H1 (cell line): Measurements from ENCODE around the gene DNAJB5. TPM values are rescaled to one million over a fixed set of nuclear protein-coding genes. Genes with fewer than 3 reads are reported as not detected.

ENCODE experiments used
- CTCF ChIA-PET: fragments of 300-600 bp; sonication (Branson Sonifier 250); formaldehyde crosslinking; loops from one replicate; lab custom pipeline; 2021; ENCODE audit not compliant: partially characterized antibody; lab: Charles Lee
- POLR2A ChIA-PET: fragments of 300-600 bp; sonication (Branson Sonifier 250); formaldehyde crosslinking; loops from one replicate; lab custom pipeline; 2021; ENCODE audit warnings: inconsistent platforms; ENCODE audit not compliant: partially characterized antibody; lab: Charles Lee
- DNase-seq, 2 experiments: peaks; one replicate each; pipeline versions ENCODE4 v3.0.0 to v3.0.0-alpha.2; 2010 to 2022; ENCODE audit warnings: low spot score in 2 of 2, low read depth in 1 of 2, mixed read lengths in 1 of 2
- FAIRE-seq: peaks from 2 replicates; lab custom pipeline; 2011; peaks lifted over from hg19 to GRCh38; lab: Jason Lieb, UNC
- H2AFZ ChIP-seq: 2 replicates; pipeline ENCODE4 v1.8.1; 2012; ENCODE audit warnings: low read length, inconsistent platforms
- H2AK5ac ChIP-seq: 2 replicates; pipeline ENCODE4 v1.6.1; 2013; ENCODE audit warnings: low read depth, low read length
- H2BK120ac ChIP-seq: replicated peaks from 2 replicates; pipeline ENCODE3; 2013; ENCODE audit warnings: low read depth, low read length, inconsistent platforms
- H2BK12ac ChIP-seq: 2 replicates; pipeline ENCODE4 v1.6.1; 2013; ENCODE audit warnings: low read depth, low read length
- H2BK15ac ChIP-seq: 2 replicates; pipeline ENCODE4 v1.6.1; 2013; ENCODE audit warnings: low read length
- H2BK20ac ChIP-seq: 2 replicates; pipeline ENCODE4 v1.6.1; 2013; ENCODE audit warnings: low read length
- H2BK5ac ChIP-seq: 2 replicates; pipeline ENCODE4 v1.6.1; 2013; ENCODE audit warnings: low read depth, low read length
- H3K14ac ChIP-seq: 2 replicates; pipeline ENCODE4 v1.6.1; 2013; ENCODE audit warnings: inconsistent platforms; ENCODE audit not compliant: insufficient read length
- H3K18ac ChIP-seq: 2 replicates; pipeline ENCODE4 v1.6.1; 2013; ENCODE audit warnings: low read length; ENCODE audit errors: extremely low read depth
- H3K23ac ChIP-seq: 2 replicates; pipeline ENCODE4 v1.6.1; 2013; ENCODE audit warnings: inconsistent platforms; ENCODE audit not compliant: insufficient read length
- H3K23me2 ChIP-seq: 2 replicates; pipeline ENCODE4 v1.6.1; 2013; ENCODE audit warnings: low read depth, low read length
- H3K27ac ChIP-seq: 2 replicates; pipeline ENCODE4 v1.6.1; 2011; ENCODE audit warnings: low read depth, low read length, inconsistent platforms
- H3K27me3 ChIP-seq, 4 experiments: replicated peaks in 1 of 4; 1 replicate in 1 of 4; 2 replicates in 3 of 4; pipeline versions ENCODE4 v1.6.1 to v1.8.1; 2011 to 2013; ENCODE audit warnings: low read length in 3 of 4, mild to moderate bottlenecking in 3 of 4, inconsistent platforms in 2 of 4, mixed read lengths in 2 of 4, moderate library complexity in 1 of 4; ENCODE audit not compliant: control insufficient read depth in 3 of 4, insufficient read depth in 3 of 4; ENCODE audit errors: extremely low read depth in 1 of 4
- H3K36me3 ChIP-seq, 4 experiments: 2 replicates each; pipeline versions ENCODE4 v1.6.1 to v1.8.1; 2011 to 2013; ENCODE audit warnings: mild to moderate bottlenecking in 4 of 4, low read length in 3 of 4, moderate library complexity in 2 of 4, control low read depth in 1 of 4, inconsistent platforms in 1 of 4; ENCODE audit not compliant: insufficient read depth in 4 of 4, control insufficient read depth in 2 of 4
- H3K4ac ChIP-seq: replicated peaks from 2 replicates; pipeline ENCODE3; 2013; ENCODE audit warnings: low read length, low read depth, mixed read lengths, inconsistent platforms; ENCODE audit not compliant: insufficient read length
- H3K4me1 ChIP-seq, 4 experiments: replicated peaks in 1 of 4; 1 replicate in 1 of 4; 2 replicates in 3 of 4; pipeline versions ENCODE4 v1.6.1 to v1.8.1; 2011 to 2013; ENCODE audit warnings: low read length in 3 of 4, inconsistent platforms in 2 of 4, mixed read lengths in 1 of 4; ENCODE audit not compliant: insufficient read depth in 4 of 4, control insufficient read depth in 3 of 4
- H3K4me2 ChIP-seq, 2 experiments: 2 replicates each; pipeline versions ENCODE4 v1.6.1 to v1.8.1; 2011 to 2013; ENCODE audit warnings: low read depth in 2 of 2, low read length in 2 of 2, control low read depth in 1 of 2, inconsistent platforms in 1 of 2, mild to moderate bottlenecking in 1 of 2; ENCODE audit not compliant: insufficient read depth in 1 of 2
- H3K4me3 ChIP-seq, 4 experiments: fragments of 200-600, 300-600 bp in 1 of 4; sonication (generic), shearing (Covaris generic), sonication (Bioruptor Twin) in 1 of 4; 2 replicates each; pipeline versions ENCODE4 v1.5.1 to v1.8.1; 2011 to 2016; ENCODE audit warnings: low read length in 4 of 4, low read depth in 3 of 4, control low read depth in 2 of 4, inconsistent platforms in 2 of 4, mild to moderate bottlenecking in 2 of 4, mixed read lengths in 1 of 4, moderate library complexity in 1 of 4; ENCODE audit not compliant: insufficient read depth in 2 of 4; ENCODE audit errors: extremely low read depth in 1 of 4
- H3K56ac ChIP-seq: replicated peaks from 2 replicates; pipeline ENCODE3; 2013; ENCODE audit warnings: low read depth, mild to moderate bottlenecking, mixed read lengths, low read length, inconsistent platforms; ENCODE audit not compliant: insufficient read length
- H3K79me1 ChIP-seq: 2 replicates; pipeline ENCODE4 v1.6.1; 2013; ENCODE audit warnings: low read depth, low read length, control low read depth
- H3K79me2 ChIP-seq, 2 experiments: 2 replicates each; pipeline versions ENCODE4 v1.6.1 to v1.8.1; 2012 to 2013; ENCODE audit warnings: low read length in 2 of 2, mild to moderate bottlenecking in 2 of 2, inconsistent platforms in 1 of 2; ENCODE audit not compliant: insufficient read depth in 2 of 2, control insufficient read depth in 1 of 2
- H3K9ac ChIP-seq, 4 experiments: replicated peaks in 1 of 4; 1 replicate in 1 of 4; 2 replicates in 3 of 4; pipeline versions ENCODE4 v1.6.1 to v1.8.1; 2011 to 2013; ENCODE audit warnings: low read depth in 3 of 4, low read length in 3 of 4, control low read depth in 2 of 4, mild to moderate bottlenecking in 2 of 4, moderate library complexity in 2 of 4, inconsistent platforms in 1 of 4; ENCODE audit errors: extremely low read depth in 1 of 4
- H3K9me3 ChIP-seq, 2 experiments: 2 replicates each; pipeline versions ENCODE4 v1.6.1 to v1.8.1; 2012 to 2013; ENCODE audit warnings: mild to moderate bottlenecking in 2 of 2, moderate library complexity in 2 of 2, control low read depth in 1 of 2, inconsistent platforms in 1 of 2, low read depth in 1 of 2, low read length in 1 of 2, mixed read lengths in 1 of 2; ENCODE audit not compliant: insufficient read depth in 2 of 2
- H4K20me1 ChIP-seq, 2 experiments: replicated peaks in 1 of 2; 2 replicates each; pipeline versions ENCODE3 to v1.8.1; 2011 to 2013; ENCODE audit warnings: inconsistent platforms in 2 of 2, low read length in 2 of 2, mild to moderate bottlenecking in 1 of 2; ENCODE audit not compliant: insufficient read depth in 2 of 2, control insufficient read depth in 1 of 2
- H4K5ac ChIP-seq: 2 replicates; pipeline ENCODE4 v1.6.1; 2013; ENCODE audit warnings: low read length, low read depth, mixed read lengths, inconsistent platforms; ENCODE audit not compliant: insufficient read length
- H4K8ac ChIP-seq: 2 replicates; pipeline ENCODE4 v1.8.0; 2013; ENCODE audit warnings: mild to moderate bottlenecking, moderate library complexity, low read length, inconsistent platforms; ENCODE audit not compliant: insufficient read depth; ENCODE audit errors: extremely low read depth
- H4K91ac ChIP-seq: replicated peaks from 2 replicates; pipeline ENCODE3; 2013; ENCODE audit warnings: low read length, mixed read lengths, inconsistent platforms; ENCODE audit not compliant: insufficient read length
- RBBP5 ChIP-seq: IDR thresholded peaks from 2 replicates; pipeline ENCODE4 v1.7.1; 2012; ENCODE audit warnings: low read depth, mild to moderate bottlenecking, inconsistent platforms, low read length, moderate library complexity, borderline replicate concordance
- SP2 ChIP-seq: IDR thresholded peaks from 2 replicates; pipeline ENCODE4 v1.6.1; 2012; ENCODE audit warnings: mild to moderate bottlenecking, low read length, inconsistent platforms
- TAF7 ChIP-seq: optimal IDR thresholded peaks from 2 replicates; pipeline ENCODE3; 2011; ENCODE audit warnings: low read depth, mild to moderate bottlenecking, inconsistent platforms, low read length, moderate library complexity, borderline replicate concordance
- TBP ChIP-seq: IDR thresholded peaks from 2 replicates; pipeline ENCODE4 v1.6.1; 2011; ENCODE audit warnings: low read depth, low read length, improper control_type of control experiment
- YY1 ChIP-seq: IDR thresholded peaks from 2 replicates; pipeline ENCODE4 v1.6.1; 2011; ENCODE audit warnings: low read depth, mild to moderate bottlenecking, low read length
- WGBS, 2 experiments: shearing (Covaris generic) in 1 of 2; methylation state at CpG; one replicate each; pipeline versions ENCODE4 v1.1.6 to v1.1.7; 2013 to 2015; ENCODE audit warnings: low lambda C conversion rate in 2 of 2, mixed read lengths in 2 of 2, inconsistent platforms in 1 of 2, low coverage in 1 of 2, missing lambda C conversion rate in 1 of 2; ENCODE audit not compliant: insufficient replicate concordance in 2 of 2, insufficient coverage in 1 of 2, insufficient read length in 1 of 2; ENCODE audit errors: extremely low coverage in 1 of 2, missing lambda C conversion rate in 1 of 2; 5-methylcytosine and 5-hydroxymethylcytosine counted together
- polyA plus RNA-seq, 7 experiments: library from polyadenylated mRNA; depleted of rRNA in 3 of 7; stranded (reverse) in 5 of 7; unstranded in 2 of 7; fragments of >200 nt in 5 of 7; fragments of 200-250 nt in 2 of 7; gene quantifications; 1 replicate in 5 of 7; 2 replicates in 1 of 7; 4 replicates in 1 of 7; pipeline versions ENCODE4 v1.2.1 to v1.2.3, GENCODE V29; 2011 to 2013; ENCODE audit warnings: missing spikeins in 2 of 7, mixed read lengths in 2 of 7
- total RNA-seq: library from RNA; stranded (reverse); fragmentation: NEBNext Ultra II Directional; extraction: Animal tissue kit (Norgen Biotek cat#: 25700); gene quantifications from 2 replicates; pipeline ENCODE4 v1.2.1, GENCODE V29; 2021

The DNAJB5 gene
- total and polyA plus RNA-seq, 2 of the 8 experiments (the other 6 are each of a cell fraction or from before 2014, with no cell fraction given), result 25.0 to 34.1 TPM

GRCh38 chr9:34954225-34954624 lies 35.3 kb upstream of the DNAJB5 start:
- no peak overlapping the region for H3K4me2 ChIP-seq
- no peak for FAIRE-seq
- no peak overlapping the region for H3K18ac ChIP-seq
- no peak overlapping the region for H4K8ac ChIP-seq
- H4K91ac ChIP-seq, result no peak overlapping the region
- H3K27me3 ChIP-seq, result peaks cover 0 to 16% (median 8%) of the 10 kb centered on the region in 4 experiments; a peak in 6 of 7 replicates
- no peak overlapping the region for H3K4me3 ChIP-seq
- H2BK12ac ChIP-seq, result no peak overlapping the region
- peaks cover 0 to 3% (median 1%) of the 10 kb centered on the region in 4 experiments; a peak in 4 of 7 replicates for H3K4me1 ChIP-seq
- ChIA-PET POLR2A (no interaction called here), CTCF (interaction anchor here (0.8 to 1.6 kb wide), 4 partner anchors 10 to 118 kb away, joined by 3 to 5 read pairs (median 4); partner anchors contain the start of gene VCP)
- H2AFZ ChIP-seq, result no peak overlapping the region
- no peak overlapping the region for H2AK5ac ChIP-seq
- no peak overlapping the region for H3K23ac ChIP-seq
- DNase-seq, result no peak
- no peaks in the 10 kb centered on the region for H3K79me1 ChIP-seq
- H3K4ac ChIP-seq, result no peak overlapping the region
- 89% methylated on average over 2 of the region's 2 CpGs; no CpG with 5 or more reads in 1 of the 2 experiments for WGBS, 2 experiments
- no peak overlapping the region for H2BK120ac ChIP-seq
- H2BK15ac ChIP-seq, result no peak overlapping the region
- 0 out of 7 replicates have a peak overlapping the region, but pooled peaks of 1 of the 4 experiments have one; percentile 19 for H3K9ac ChIP-seq
- no peaks in the 10 kb centered on the region for H4K20me1 ChIP-seq
- H3K27ac ChIP-seq, result no peak overlapping the region
- H2BK20ac ChIP-seq, result no peak overlapping the region
- H3K9me3 ChIP-seq, result no peaks in the 10 kb centered on the region
- H3K56ac ChIP-seq, result no peak overlapping the region
- H4K5ac ChIP-seq, result no peak overlapping the region
- H3K79me2 ChIP-seq, result no peaks in the 10 kb centered on the region
- H3K23me2 ChIP-seq, result no peaks in the 10 kb centered on the region; the same call in 1 of the 2 replicates
- no peak overlapping the region for H2BK5ac ChIP-seq
- no peaks in the 10 kb centered on the region for H3K36me3 ChIP-seq
- no peak overlapping the region for H3K14ac ChIP-seq
- TF ChIP-seq SP2 (no peak), YY1 (no peak), TBP (no peak), RBBP5 (no peak), TAF7 (no peak)
